ENCODE data around the gene PYY. TPM values are rescaled to one million over a fixed set of nuclear protein-coding genes. Genes with fewer than 3 reads are reported as not detected.

The PYY gene
- total and polyA plus RNA-seq, 7 donors = 3.2 to 185 (median 47.8) TPM; not detected in 3

DNA sequence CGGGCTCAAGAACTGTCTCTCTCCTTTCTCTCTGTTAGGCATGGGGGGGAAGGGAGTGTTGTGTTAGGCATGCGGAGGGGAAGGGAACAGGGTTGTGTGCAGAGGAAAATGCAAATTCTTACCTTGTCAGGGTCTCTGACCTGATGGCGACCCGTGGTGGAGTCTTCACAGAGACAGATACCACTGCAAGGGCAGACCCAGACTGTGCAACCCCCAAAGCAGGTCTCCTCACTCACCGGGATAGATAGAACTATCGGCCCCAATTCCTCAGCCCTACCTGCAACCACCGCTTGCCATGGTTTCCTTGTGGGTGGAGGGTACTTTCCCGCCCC lies 36.8 kb downstream of the PYY start:
- Histone ChIP-seq H3K36me3 (no peaks in the 10 kb centered on the region), H3K4me1 (peaks cover 0 to 10% (median 8%) of the 10 kb centered on the region in 4 donors), H3K27me3 (peaks cover 0 to 39% (median 10%) of the 10 kb centered on the region in 3 donors), H3K27ac (no peak overlapping the region), H3K9me3 (no peaks in the 10 kb centered on the region), H3K4me3 (peak overlapping the region in 2 of 4 donors; percentile 27 to 28)
- intact Hi-C loops (cut with DNase I) = no loop called here
- DNase-seq = no peak
- WGBS, 2 donors = 64 to 72% methylated on average over 8 of the region's 8 CpGs
- TF ChIP-seq, protein P1, sequence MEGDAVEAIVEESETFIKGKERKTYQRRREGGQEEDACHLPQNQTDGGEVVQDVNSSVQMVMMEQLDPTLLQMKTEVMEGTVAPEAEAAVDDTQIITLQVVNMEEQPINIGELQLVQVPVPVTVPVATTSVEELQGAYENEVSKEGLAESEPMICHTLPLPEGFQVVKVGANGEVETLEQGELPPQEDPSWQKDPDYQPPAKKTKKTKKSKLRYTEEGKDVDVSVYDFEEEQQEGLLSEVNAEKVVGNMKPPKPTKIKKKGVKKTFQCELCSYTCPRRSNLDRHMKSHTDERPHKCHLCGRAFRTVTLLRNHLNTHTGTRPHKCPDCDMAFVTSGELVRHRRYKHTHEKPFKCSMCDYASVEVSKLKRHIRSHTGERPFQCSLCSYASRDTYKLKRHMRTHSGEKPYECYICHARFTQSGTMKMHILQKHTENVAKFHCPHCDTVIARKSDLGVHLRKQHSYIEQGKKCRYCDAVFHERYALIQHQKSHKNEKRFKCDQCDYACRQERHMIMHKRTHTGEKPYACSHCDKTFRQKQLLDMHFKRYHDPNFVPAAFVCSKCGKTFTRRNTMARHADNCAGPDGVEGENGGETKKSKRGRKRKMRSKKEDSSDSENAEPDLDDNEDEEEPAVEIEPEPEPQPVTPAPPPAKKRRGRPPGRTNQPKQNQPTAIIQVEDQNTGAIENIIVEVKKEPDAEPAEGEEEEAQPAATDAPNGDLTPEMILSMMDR (IDR thresholded peaks at IDR 0.05) = no peak
- no peak for TF ChIP-seq POLR2A (IDR thresholded peaks at IDR 0.05)
- no peak for TF ChIP-seq POLR2AphosphoS5 (IDR thresholded peaks at IDR 0.05)
- TF ChIP-seq EP300 (IDR thresholded peaks at IDR 0.05) = no peak

DNA sequence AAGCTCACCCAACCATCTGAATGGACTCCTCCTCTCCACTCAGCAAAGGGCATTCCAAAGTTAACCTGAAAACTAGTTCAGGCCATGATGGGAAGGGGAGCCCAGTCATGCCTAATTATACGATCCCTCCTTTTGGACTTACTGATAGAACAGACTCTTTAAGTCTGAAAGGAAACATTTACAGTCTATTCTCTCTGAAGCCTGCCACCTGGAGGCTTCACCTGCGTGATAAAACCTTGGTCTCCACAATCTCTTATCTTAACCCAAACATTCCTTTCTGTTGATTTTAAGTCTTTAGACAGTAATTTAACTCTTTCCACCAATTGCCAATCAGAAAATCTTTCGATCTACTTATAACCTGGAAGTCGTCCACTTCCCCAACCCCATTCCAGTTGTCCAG lies 37.4 kb downstream of the PYY start:
- no peak for DNase-seq
- Histone ChIP-seq H3K27ac (no peak overlapping the region), H3K27me3 (peaks cover 0 to 33% (median 10%) of the 10 kb centered on the region in 3 donors), H3K36me3 (no peaks in the 10 kb centered on the region), H3K4me1 (peaks cover 0 to 10% (median 8%) of the 10 kb centered on the region in 4 donors), H3K9me3 (no peaks in the 10 kb centered on the region), H3K4me3 (no peak overlapping the region)
- no peak for TF ChIP-seq EP300 (IDR thresholded peaks at IDR 0.05)
- no peak for TF ChIP-seq POLR2A (IDR thresholded peaks at IDR 0.05)
- TF ChIP-seq POLR2AphosphoS5 (IDR thresholded peaks at IDR 0.05) = no peak
- TF ChIP-seq, protein P1 (IDR thresholded peaks at IDR 0.05) = no peak
- intact Hi-C loops (cut with DNase I) = no loop called here
- 47 to 62% methylated on average over 4 of the region's 4 CpGs for WGBS, 2 donors

DNA sequence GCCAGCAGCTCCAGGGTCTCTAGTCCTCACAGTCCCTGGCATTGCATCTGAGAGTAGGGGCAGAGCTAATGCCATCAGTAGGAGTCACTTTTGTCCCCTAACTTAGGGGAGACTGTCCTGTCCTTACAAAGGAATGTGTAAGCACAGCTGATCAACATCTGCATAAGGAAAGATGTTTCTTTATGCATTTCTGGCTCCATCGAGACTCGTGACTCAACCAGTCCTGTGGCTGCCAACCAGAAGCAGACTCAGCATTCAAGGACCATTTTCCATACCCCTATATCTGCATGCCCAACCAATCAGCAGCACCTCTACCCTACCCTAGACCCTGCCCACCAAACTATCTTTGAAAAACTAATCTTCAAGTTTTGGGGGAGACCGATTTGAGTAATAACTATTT lies 38.2 kb downstream of the PYY start:
- H3K4me3 ChIP-seq = no peak overlapping the region
- peaks cover 0 to 10% (median 8%) of the 10 kb centered on the region in 4 donors for H3K4me1 ChIP-seq
- WGBS, 2 donors = 80 to 85% methylated on average over 3 of the region's 3 CpGs
- TF ChIP-seq POLR2A (IDR thresholded peaks at IDR 0.05) (no peak), POLR2AphosphoS5 (IDR thresholded peaks at IDR 0.05) (no peak), EP300 (IDR thresholded peaks at IDR 0.05) (no peak)
- TF ChIP-seq, protein P1 (IDR thresholded peaks at IDR 0.05) = no peak
- peaks cover 0 to 28% (median 10%) of the 10 kb centered on the region in 3 donors for H3K27me3 ChIP-seq
- H3K36me3 ChIP-seq = no peaks in the 10 kb centered on the region
- H3K9me3 ChIP-seq = no peaks in the 10 kb centered on the region
- H3K27ac ChIP-seq = no peak overlapping the region
- DNase-seq = no peak
- intact Hi-C loops (cut with DNase I) = no loop called here

DNA sequence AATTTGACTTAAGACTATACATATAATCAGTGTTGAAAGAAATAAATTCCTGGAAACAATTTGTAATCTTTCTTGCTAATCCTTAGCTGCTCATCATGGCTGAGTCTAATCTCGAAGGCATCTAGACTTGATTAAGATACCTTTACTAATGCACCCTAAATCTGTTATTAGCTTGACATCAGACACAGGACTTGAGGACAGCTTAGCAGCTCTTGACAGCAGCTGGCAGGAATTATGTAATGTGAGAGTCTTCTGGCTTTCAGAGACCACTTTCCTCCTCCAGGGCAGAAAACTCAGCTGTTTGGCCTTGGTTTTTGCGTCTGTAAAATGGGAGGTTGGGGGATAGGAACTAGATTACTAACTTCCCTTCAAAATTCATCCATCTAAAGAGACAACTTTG lies 39.3 kb downstream of the PYY start:
- TF ChIP-seq EP300 (IDR thresholded peaks at IDR 0.05) (no peak), POLR2A (IDR thresholded peaks at IDR 0.05) (no peak), POLR2AphosphoS5 (IDR thresholded peaks at IDR 0.05) (no peak)
- TF ChIP-seq, protein P1 (IDR thresholded peaks at IDR 0.05) = no peak
- DNase-seq = no peak
- no peaks in the 10 kb centered on the region for H3K9me3 ChIP-seq
- H3K27me3 ChIP-seq = peaks cover 0 to 28% (median 10%) of the 10 kb centered on the region in 3 donors
- WGBS, 2 donors = 75% methylated on average over 2 of the region's 2 CpGs
- no peak overlapping the region for H3K27ac ChIP-seq
- no peaks in the 10 kb centered on the region for H3K36me3 ChIP-seq
- H3K4me3 ChIP-seq = no peak overlapping the region
- intact Hi-C loops (cut with DNase I) = loop anchor here (5.0 kb wide), 1 partner anchor 37 kb away; no protein-coding TSS in a partner anchor
- H3K4me1 ChIP-seq = peaks cover 0 to 10% (median 8%) of the 10 kb centered on the region in 4 donors

DNA sequence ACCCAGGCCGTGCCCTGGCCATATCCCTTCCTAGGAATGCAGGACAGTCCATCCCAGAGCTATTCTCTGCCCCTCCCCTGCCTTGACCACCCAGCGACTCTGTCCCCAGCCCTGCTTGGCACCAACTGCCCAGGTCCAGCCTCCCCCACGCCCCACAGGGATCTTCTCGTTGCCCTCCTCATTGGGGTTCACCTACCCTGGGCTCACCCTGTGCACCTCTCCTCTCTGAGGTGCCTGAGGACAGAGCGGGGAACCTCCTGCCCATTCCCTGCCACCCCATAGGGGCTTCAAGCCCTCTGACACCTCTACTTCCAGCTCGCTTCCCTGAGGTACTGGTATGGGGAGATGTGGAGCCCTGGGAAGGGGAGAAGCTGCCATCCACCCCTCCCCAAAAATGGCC lies 40.2 kb downstream of the PYY start:
- TF ChIP-seq POLR2AphosphoS5 (IDR thresholded peaks at IDR 0.05) = no peak
- TF ChIP-seq, protein P1 (IDR thresholded peaks at IDR 0.05) = no peak
- TF ChIP-seq EP300 (IDR thresholded peaks at IDR 0.05) = no peak
- TF ChIP-seq POLR2A (IDR thresholded peaks at IDR 0.05) = no peak
- intact Hi-C loops (cut with DNase I) = loop anchor here (5.0 kb wide), 1 partner anchor 36 kb away; no protein-coding TSS in a partner anchor
- WGBS, 2 donors = 67 to 78% methylated on average over 6 of the region's 6 CpGs

More for the DNA sequence above, 40.2 kb downstream of the PYY start:
- no peak for DNase-seq
- Histone ChIP-seq H3K27me3 (peaks cover 0 to 20% (median 10%) of the 10 kb centered on the region in 3 donors), H3K9me3 (no peaks in the 10 kb centered on the region), H3K27ac (no peak overlapping the region), H3K36me3 (no peaks in the 10 kb centered on the region), H3K4me1 (peaks cover 0 to 12% (median 12%) of the 10 kb centered on the region in 4 donors), H3K4me3 (no peak overlapping the region)
